HG02623 (cell line): ENCODE results near the gene SKIL.
"Not testable (repeated sequence)": the region's sequence is repeated elsewhere in the genome, so short reads cannot be mapped to it uniquely, and the experiment has no call there.

ENCODE experiments used
- ATAC-seq: cut with Tn5 transposase; IDR thresholded peaks from one replicate; pipeline ENCODE4 v1.9.1; 2021; ENCODE audit warnings: moderate library complexity; ENCODE audit not compliant: unreplicated experiment

SKIL gene

GRCh38 chr3:170357176-170358041, at the start of gene SKIL:
SKIL (plus strand) TSS chr3:170357715; CDS start chr3:170360332, 2,617 bp downstream.
- ATAC-seq = peak; percentile 56

- no peak for ATAC-seq
These were observed 48.5 kb upstream of the SKIL start for GRCh38 chr3:170309046-170309445.

GRCh38 chr3:170317954-170318353, 39.6 kb upstream of the SKIL start:
- ATAC-seq = no peak

- ATAC-seq = no peak
These were observed 36.9 kb upstream of the SKIL start for GRCh38 chr3:170320461-170321121.

- no peak for ATAC-seq
These were observed 36.0 kb upstream of the SKIL start for GRCh38 chr3:170321321-170322034.

GRCh38 chr3:170322566-170323269, 34.8 kb upstream of the SKIL start:
- ATAC-seq = no peak

GRCh38 chr3:170323331-170323730, 34.2 kb upstream of the SKIL start:
- no peak for ATAC-seq

- ATAC-seq = no peak
These were observed 32.6 kb upstream of the SKIL start for GRCh38 chr3:170324962-170325361.

- ATAC-seq = no peak
These were observed 30.3 kb upstream of the SKIL start for GRCh38 chr3:170327040-170327808.

- ATAC-seq = not testable (repeated sequence)
These were observed 29.5 kb upstream of the SKIL start for GRCh38 chr3:170327868-170328548.

GRCh38 chr3:170330366-170330765, 27.1 kb upstream of the SKIL start:
- no peak for ATAC-seq

GRCh38 chr3:170331143-170331542, 26.4 kb upstream of the SKIL start:
- no peak for ATAC-seq

GRCh38 chr3:170337420-170337819, 20.1 kb upstream of the SKIL start:
- no peak for ATAC-seq

GRCh38 chr3:170338690-170339340, 18.7 kb upstream of the SKIL start:
- no peak for ATAC-seq

GRCh38 chr3:170342273-170342672, 15.2 kb upstream of the SKIL start:
- not testable (repeated sequence) for ATAC-seq

- not testable (repeated sequence) for ATAC-seq
These were observed 13.7 kb upstream of the SKIL start for GRCh38 chr3:170343859-170344258.

- ATAC-seq = no peak
These were observed 12.5 kb upstream of the SKIL start for GRCh38 chr3:170344971-170345370.

- no peak for ATAC-seq
These were observed 10.8 kb upstream of the SKIL start for GRCh38 chr3:170346481-170347392.
